Smooth muscle cell (in vitro differentiated cells): ENCODE results near the gene ZNF280D. TPM values are rescaled to one million over a fixed set of nuclear protein-coding genes. Genes with fewer than 3 reads are reported as not detected.

Experiments used
- DNase-seq: peaks from one replicate; lab custom pipeline; 2025; ENCODE audit not compliant: unreplicated experiment; lab: John Stamatoyannopoulos, UW
- H2AFZ ChIP-seq: fragments of 200-600 bp; sonication (generic); 2 replicates; pipeline ENCODE4 v1.6.0; 2016; ENCODE audit warnings: antibody characterized with exemption, low read depth, mild to moderate bottlenecking
- H3F3A ChIP-seq: fragments of 200-600 bp; sonication (generic); 2 replicates; pipeline ENCODE4 v1.6.0; 2017; ENCODE audit warnings: antibody characterized with exemption, low read depth
- H3K27ac ChIP-seq: fragments of 200-600 bp; sonication (generic); 2 replicates; pipeline ENCODE4 v1.5.1; 2016; ENCODE audit warnings: low read depth, mild to moderate bottlenecking
- H3K27me3 ChIP-seq: fragments of 200-600 bp; sonication (generic); 2 replicates; pipeline ENCODE4 v1.6.1; 2016; ENCODE audit warnings: low read depth, mild to moderate bottlenecking
- H3K36me3 ChIP-seq: fragments of 200-600 bp; sonication (generic); 2 replicates; pipeline ENCODE4 v1.5.1; 2016; ENCODE audit warnings: low read depth
- H3K4me1 ChIP-seq: fragments of 200-600 bp; sonication (generic); 2 replicates; pipeline ENCODE4 v1.5.1; 2016; ENCODE audit warnings: low read depth
- H3K4me2 ChIP-seq: fragments of 200-600 bp; sonication (generic); 2 replicates; pipeline ENCODE4 v1.6.0; 2016; ENCODE audit warnings: mild to moderate bottlenecking
- H3K4me3 ChIP-seq: fragments of 200-600 bp; sonication (generic); 2 replicates; pipeline ENCODE4 v1.5.1; 2016; ENCODE audit warnings: mild to moderate bottlenecking
- H3K79me2 ChIP-seq: fragments of 200-600 bp; sonication (generic); 2 replicates; pipeline ENCODE4 v1.6.0; 2016; ENCODE audit warnings: low read depth, mild to moderate bottlenecking
- H3K9ac ChIP-seq: fragments of 200-600 bp; sonication (generic); 2 replicates; pipeline ENCODE4 v1.6.0; 2016; ENCODE audit warnings: low read depth
- H3K9me3 ChIP-seq: fragments of 200-600 bp; sonication (generic); replicated peaks from 2 replicates; pipeline ENCODE4 v1.5.1; 2016; ENCODE audit warnings: low read depth
- H4K20me1 ChIP-seq: fragments of 200-600 bp; sonication (generic); 2 replicates; pipeline ENCODE4 v1.6.0; 2016; ENCODE audit warnings: low read depth
- CTCF ChIP-seq: fragments of 200-600 bp; sonication (generic); IDR thresholded peaks from 2 replicates; pipeline ENCODE4 v1.5.1; 2017; ENCODE audit warnings: borderline replicate concordance, mild to moderate bottlenecking, antibody characterized with exemption; ENCODE audit not compliant: insufficient read depth, poor library complexity, severe bottlenecking
- WGBS: methylation state at CpG from one replicate; pipeline ENCODE4 v1.1.7; 2016; ENCODE audit warnings: low lambda C conversion rate; 5-methylcytosine and 5-hydroxymethylcytosine counted together
- polyA plus RNA-seq: library from polyadenylated mRNA; unstranded; fragments of >200 nt; fragmentation: Nextera tagmentation; extraction: Ambion mirVana; gene quantifications from 2 replicates; pipeline ENCODE4 v1.2.1, GENCODE V29; 2016
- total RNA-seq: library from RNA; depleted of rRNA; stranded (reverse); fragments of >200 nt; gene quantifications from 2 replicates; pipeline ENCODE4 v1.2.3, GENCODE V29; 2014

ZNF280D gene
- total and polyA plus RNA-seq, 2 experiments from 2014 or later, result 0.94 to 4.3 TPM

- no peak for TF ChIP-seq CTCF
- Histone ChIP-seq H3F3A (no peaks in the 10 kb centered on the region), H3K4me3 (no peak overlapping the region), H3K36me3 (no peaks in the 10 kb centered on the region), H3K9ac (no peak overlapping the region), H3K4me2 (no peak overlapping the region), H3K27ac (no peak overlapping the region), H3K9me3 (no peaks in the 10 kb centered on the region), H4K20me1 (no peaks in the 10 kb centered on the region), H3K4me1 (no peaks in the 10 kb centered on the region), H3K79me2 (no peaks in the 10 kb centered on the region), H3K27me3 (no peaks in the 10 kb centered on the region), H2AFZ (no peak overlapping the region)
- no peak for DNase-seq
- 86% methylated on average over 5 of the region's 5 CpGs for WGBS
Measured at GRCh38 chr15:56744701-56745683, 11.7 kb upstream of the ZNF280D start.

DNA sequence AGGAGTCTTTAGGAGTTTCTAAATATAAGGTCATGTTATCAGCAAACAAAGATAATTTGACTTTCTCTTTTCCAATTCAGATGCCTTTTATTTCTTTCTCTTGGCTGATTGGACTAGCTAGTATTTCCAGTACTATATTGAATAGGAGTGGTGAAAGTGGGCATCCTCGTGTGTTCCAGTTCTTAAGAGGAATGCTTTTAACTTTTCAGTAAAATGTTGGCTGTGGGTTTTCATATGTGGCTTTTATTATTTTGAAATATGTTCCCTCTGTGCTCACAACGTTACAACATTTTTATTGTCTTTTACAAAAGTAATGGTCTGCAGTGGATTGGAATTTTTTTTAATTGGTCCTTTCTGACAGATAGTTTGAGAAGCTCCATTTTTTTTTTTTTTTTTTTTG, 8.2 kb upstream of the ZNF280D start:
- 95% methylated on average over 2 of the region's 2 CpGs for WGBS
- H3K4me3 ChIP-seq, result no peak overlapping the region
- H3K27ac ChIP-seq, result no peak overlapping the region

GRCh38 chr15:56739964-56740640, 6.8 kb upstream of the ZNF280D start:
- Histone ChIP-seq H3K4me1 (no peaks in the 10 kb centered on the region), H3K79me2 (no peaks in the 10 kb centered on the region), H2AFZ (no peak overlapping the region), H3K4me2 (no peak overlapping the region), H4K20me1 (no peaks in the 10 kb centered on the region), H3K27ac (no peak overlapping the region), H3K27me3 (no peaks in the 10 kb centered on the region), H3K9me3 (no peaks in the 10 kb centered on the region), H3K36me3 (no peaks in the 10 kb centered on the region), H3K4me3 (no peak overlapping the region), H3K9ac (no peak overlapping the region), H3F3A (no peaks in the 10 kb centered on the region)
- no peak for DNase-seq
- no peak for TF ChIP-seq CTCF

More for the DNA sequence above, 8.2 kb upstream of the ZNF280D start:
- Histone ChIP-seq H3K27me3 (no peaks in the 10 kb centered on the region), H3K9ac (no peak overlapping the region), H4K20me1 (no peaks in the 10 kb centered on the region), H3K9me3 (no peaks in the 10 kb centered on the region), H3K4me1 (no peaks in the 10 kb centered on the region), H2AFZ (no peak overlapping the region), H3K4me2 (no peak overlapping the region), H3F3A (no peaks in the 10 kb centered on the region), H3K36me3 (no peaks in the 10 kb centered on the region), H3K79me2 (no peaks in the 10 kb centered on the region)
- TF ChIP-seq CTCF, result no peak
- DNase-seq, result no peak
